NK-92 (cell line): ENCODE data around the gene CPNE5.
"Not testable (repeated sequence)": the region's sequence is repeated elsewhere in the genome, so short reads cannot be mapped to it uniquely, and the experiment has no call there.

Experiments
- DNase-seq: peaks from one replicate; lab custom pipeline; 2025; ENCODE audit not compliant: unreplicated experiment; lab: John Stamatoyannopoulos, UW

Gene CPNE5

DNA sequence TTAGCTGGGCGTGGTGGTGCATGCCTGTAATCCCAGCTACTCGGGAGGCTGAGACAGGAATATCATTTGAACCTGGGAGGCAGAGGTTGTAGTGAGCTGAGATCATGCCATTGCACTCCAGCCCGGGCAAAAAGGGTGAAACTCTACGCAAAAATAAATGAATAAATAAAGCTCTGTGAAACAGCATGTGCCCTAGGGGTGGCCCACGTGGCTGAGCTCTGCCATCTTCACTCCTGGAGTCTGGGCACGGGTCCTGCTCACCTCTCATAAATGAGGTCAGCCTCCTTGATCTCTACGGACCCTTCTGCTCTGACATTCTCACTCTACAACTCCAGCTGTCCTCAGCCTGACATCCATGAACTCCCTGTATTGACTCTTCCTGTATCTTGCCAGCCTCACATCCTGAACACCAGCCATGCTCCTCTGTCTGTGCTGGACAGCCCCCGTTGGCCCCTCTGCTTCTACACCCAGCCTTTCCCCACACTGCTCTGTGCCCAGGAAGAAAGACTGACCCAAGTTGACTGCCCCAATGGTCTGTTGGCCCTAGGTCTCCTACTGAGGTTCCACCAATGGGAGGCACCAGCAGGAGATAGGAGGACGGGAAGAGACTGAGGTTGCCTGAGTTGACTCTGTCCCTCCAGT lies 21.9 kb downstream of the CPNE5 start:
- no peak for DNase-seq

DNA sequence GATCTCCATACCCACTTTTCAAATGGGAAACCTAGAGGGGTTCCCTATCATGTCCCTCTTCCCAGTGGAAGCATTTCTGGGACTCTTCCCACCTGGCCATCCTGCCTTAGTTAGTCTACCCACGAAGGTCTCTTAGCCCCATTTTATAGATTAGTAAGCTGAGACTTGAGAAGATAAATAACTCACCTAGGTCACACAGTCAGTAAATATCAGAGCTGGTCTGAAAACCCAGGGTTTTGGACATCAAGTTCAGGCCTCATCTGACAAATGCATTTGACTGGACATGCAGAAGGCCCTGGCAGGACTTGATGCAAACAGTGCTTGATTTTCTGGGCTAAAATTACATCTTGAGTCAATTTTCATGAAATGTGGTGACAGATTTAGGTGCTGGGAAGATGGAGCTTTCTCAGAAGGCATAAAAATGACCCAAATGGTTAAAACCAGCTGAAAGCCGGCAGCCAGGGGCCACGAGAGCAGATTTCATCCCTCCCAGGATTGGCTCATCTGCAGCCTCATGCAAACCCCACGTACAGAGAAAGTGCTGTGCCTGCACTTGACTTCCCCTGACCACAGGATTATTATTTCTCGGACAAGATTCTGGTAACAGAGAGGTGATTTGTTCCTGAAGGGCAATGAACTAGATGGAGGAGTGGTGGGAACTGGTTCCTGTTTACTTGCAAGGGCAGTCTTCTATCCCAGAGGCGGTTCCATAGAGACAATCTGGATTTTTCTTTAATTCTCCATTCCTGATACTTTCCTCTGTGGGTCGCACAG lies 23.1 kb downstream of the CPNE5 start:
- no peak for DNase-seq

DNA sequence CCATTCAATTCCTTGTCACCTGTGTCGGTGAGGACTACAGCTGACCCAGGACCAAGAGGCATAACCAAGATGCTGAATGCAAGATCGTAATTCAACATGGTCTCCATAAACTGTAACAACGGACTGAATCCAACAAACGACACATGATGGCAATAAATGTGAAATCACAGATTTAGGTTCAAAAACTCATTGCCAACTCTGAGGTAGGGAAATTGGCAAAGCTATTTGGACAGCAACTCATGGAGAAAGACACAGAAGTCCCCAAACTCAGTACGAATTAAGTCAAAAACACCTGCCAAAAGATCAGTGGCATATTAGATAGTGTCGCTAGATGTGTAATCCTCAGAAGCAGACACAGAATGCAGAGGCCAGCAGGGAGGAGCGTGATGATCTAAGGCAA lies 25.0 kb downstream of the CPNE5 start:
- no peak for DNase-seq

DNA sequence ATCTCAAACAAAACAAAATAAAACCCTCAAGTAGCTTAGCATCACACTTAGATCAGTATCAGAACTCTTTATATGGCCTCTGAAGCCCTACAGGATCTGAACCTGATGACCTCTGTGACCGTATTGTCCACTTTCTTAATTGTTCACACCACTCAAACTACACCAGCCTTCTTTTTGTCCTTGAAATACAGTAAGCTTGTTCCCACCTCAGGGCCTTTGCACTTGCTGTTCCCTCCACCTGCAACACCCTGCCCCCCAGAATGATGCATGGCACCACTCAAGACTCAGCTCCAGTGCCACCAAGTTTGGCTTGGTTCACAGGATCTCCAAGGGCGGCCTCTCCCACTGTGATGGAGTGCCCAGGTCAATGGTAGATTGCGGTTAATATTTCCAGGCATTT lies 25.7 kb downstream of the CPNE5 start:
- DNase-seq = no peak

DNA sequence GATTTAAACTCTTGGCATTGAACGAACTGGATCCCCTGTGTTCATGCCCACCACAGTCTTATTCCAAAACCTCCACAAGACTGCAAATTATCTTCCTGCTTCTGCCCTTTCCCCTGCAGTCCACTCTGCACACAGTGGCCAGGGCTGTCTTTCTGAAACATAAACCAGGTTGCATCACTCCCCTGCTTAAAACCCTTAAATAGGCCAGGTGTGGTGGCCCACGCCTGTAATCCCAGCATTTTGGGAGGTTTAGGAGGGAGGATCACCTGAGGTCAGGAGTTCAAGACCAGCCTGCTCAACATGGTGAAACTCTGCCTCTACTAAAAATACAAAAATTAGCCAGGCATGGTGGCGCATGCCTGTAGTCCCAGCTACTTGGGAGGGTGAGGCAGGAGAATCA lies 26.2 kb downstream of the CPNE5 start:
- not testable (repeated sequence) for DNase-seq

DNA sequence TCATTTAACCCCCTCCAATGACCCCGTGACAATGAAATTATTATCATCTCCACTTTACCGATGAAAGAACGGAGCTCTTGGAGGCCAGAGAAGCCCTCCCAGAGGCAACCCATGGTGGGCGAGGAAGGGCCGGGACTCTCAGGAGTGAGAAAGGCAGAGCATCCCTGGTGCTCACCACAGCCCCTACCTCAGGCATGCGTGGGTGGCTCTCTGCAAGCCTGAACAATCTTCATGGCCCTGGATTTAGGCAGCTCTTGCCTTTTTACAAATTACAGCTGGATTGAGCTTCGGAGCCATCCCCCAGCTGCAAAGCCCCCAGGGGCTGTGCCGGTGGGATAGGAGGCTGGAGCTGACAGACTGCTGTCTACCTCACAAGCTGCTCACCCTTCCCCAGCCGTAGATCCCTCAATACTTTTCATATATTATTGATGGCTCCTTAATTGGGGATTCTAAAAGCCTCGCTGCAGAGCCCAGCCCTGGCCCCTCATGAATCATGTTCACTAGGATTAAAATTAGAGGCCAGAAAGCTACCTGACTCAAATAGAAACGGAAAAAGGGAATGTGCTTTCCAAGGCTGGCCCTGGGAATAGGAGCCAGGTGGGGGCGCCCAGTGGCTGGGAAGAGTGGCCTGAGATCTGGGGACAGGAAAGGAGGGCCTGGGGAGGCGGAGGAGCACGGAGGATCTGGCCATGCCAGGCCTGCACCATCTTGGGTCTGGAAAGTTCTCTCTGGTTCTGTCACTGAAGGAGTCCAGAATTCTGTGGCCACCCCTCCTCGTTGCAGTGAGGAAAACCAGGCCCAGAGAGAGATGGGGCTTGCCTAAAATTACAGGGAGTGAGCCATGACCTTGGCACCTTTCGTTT lies 29.1 kb downstream of the CPNE5 start:
- no peak for DNase-seq

DNA sequence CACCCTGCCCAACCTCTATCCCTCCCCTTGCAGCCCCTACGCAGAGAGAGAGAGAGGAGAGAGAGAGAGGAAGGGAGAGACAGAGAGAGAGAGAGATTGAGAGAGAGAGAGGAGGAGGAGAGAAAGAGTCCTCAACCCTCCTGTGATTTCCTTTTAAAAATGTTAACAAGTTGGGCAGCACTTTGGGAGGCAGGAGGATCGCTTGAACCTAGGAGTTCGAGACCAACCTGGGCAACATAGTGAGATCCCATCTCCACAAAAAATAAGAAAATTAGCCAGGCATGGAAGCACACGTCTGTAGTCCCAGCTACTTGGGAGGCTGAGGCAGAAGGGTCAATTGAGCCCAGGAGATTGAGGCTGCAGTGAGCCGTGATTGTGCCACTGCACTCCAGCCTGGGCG lies 30.1 kb downstream of the CPNE5 start:
- no peak for DNase-seq

DNA sequence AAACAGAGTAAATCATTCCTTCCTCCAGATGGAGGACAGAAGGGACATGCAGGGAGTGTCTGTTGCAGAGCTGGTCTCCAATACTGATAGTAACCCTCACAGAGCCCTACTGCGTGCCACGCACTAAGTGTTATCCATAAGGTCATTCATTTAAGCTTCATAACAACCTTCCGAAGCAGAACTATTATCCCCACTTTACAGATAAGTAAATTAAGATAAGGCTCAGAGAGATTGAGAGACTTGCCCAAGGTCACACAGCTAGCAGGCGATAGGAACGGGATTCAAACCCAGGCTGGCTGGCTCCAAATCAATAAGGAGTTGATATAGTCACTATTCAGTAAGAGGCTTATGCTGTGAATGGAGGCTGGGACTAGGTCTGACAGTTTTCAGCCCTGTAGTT lies 30.6 kb downstream of the CPNE5 start:
- no peak for DNase-seq

DNA sequence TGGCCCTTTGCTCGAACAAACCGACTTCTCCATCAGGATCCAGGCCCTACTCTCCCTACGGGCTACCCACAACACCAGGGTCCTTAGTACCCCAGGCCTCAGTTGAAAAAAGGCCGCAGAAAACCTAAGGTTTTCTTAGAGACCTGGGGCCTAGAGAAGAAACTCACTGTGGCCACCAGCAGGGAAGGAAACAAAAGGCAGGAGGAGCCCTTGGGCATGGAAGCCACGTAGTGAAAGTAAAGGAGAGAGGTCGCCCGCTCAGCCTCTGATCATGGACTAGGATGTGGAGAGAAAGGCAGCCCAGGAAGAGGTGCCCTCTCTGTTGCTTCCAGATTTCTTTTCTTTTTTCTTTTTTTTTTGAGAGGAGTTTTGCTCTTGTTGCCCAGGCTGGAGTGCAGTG lies 31.5 kb downstream of the CPNE5 start:
- no peak for DNase-seq

DNA sequence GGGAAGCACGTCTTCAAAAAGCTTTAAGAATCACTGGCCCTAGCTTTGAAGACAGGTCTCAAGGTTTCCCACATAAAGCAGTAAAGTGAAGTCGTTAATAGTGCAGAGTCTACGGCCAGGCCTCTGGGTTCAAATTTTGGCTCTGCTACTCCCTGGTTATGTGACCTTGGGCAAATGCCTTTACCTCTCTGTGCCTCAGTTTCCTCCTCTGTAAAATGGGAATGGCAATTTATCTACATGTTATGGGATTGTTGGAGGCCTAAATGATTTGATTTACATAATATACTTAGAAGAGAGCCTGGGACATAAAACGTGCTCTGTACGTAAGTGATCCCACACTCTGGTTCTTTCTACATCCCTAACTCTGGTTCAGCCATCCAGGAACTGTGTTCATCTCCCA lies 32.1 kb downstream of the CPNE5 start:
- no peak for DNase-seq

DNA sequence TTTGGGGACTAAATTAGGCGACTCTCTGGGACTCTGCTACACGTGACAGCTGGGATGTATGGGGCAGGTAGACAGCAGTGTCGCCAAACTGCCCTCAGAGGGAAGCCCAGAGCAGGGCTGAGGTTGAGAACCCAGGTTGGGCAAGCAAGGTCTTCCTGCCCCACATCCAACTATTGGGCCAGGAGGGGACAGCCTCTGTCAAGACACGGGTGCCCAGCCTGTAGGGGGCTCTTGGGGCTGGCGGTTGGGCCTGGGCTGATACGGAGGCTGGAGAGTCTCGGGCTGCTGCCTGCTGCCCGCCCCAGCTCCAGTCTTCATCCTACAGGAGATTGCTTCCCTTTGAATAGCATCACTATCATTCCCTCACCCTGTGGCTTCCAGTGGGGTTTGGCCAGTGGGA lies 33.3 kb downstream of the CPNE5 start:
- DNase-seq = no peak

DNA sequence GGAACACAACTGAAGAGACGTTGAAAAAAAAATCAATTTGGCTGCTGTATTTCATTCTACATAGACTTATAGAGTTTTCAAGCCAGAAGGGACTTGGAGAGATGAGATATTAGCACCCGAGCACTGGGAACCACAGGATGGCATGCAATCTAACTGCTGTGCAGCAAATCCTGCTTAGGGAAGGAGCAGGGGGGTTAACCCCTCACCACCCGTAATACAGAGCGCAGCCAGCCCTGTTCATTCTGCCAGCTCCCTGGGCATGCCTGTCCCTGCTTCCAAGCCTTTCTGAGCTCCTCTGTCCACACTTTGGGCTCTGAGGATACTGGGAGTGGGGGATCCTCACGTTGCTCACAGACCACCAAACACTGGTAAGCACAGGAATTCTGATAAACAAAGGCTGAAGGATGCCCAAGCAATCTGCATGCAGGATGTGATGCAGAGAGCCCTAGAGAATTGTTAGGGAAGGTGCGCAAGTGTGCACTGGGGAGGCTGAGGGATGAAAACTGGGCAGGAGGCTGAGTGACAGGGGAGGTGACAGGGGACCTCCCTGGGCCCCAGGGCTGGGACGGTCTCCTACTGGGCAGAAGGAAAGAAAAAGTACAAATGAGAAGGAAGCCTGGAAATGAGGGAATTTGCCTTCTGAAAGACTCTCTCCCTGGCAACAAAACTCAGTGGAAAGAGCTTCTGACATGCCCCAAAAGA lies 34.0 kb downstream of the CPNE5 start:
- no peak for DNase-seq

DNA sequence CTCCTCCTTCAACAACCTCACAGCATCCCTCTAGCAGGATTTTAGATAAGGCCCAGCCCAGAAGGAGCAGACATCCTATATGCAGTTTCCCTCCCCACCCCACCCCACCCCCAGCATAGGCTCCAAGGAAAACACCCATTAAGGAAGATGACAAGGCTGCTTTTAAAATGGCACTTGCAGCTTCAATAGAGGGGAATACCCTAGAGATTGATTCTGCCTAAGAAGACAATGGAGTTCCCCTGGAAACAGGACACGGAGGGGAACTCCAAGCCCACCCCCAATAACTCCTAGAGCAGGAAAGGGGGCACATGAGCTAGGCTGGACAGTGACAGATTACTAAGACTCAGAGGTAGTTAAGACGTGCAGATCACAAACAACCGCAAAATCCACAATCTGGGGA lies 34.7 kb downstream of the CPNE5 start:
- DNase-seq = no peak

DNA sequence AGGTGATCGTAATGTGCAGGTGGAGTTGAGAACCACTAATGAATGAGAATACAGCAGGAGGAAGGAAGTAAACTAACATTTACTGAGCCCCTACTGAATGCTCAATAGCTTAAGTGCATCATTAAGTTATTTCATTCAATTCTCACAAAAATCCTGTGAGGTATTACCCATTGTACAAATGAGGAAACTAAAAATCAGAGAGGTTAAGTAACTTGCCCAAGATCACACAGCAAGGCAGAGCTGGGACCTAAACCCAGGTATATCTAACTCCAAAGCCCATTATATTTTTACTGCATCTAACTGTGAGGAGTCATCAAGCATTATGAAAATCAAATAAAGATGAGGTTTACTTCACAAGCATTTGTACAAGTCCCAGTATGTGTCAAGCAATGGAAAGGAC lies 35.3 kb downstream of the CPNE5 start:
- DNase-seq = no peak

DNA sequence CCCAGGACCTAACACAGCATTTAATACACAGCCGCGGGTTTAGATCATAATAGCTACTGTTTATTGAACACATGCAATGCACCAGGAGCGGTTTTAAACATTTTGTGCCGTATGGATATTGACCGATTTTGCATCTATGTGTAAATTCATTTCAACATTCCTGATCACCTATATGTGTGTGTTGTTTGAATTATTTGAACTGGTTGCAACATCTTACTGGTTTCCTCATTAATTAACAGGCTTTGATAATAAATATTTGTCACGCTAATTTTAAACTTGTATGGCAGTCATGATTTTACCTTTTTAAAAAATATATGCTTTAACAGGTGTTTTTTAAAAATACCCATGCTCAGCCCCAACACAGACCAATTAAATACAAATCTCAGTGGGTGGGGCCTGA lies 35.8 kb downstream of the CPNE5 start:
- DNase-seq = no peak

DNA sequence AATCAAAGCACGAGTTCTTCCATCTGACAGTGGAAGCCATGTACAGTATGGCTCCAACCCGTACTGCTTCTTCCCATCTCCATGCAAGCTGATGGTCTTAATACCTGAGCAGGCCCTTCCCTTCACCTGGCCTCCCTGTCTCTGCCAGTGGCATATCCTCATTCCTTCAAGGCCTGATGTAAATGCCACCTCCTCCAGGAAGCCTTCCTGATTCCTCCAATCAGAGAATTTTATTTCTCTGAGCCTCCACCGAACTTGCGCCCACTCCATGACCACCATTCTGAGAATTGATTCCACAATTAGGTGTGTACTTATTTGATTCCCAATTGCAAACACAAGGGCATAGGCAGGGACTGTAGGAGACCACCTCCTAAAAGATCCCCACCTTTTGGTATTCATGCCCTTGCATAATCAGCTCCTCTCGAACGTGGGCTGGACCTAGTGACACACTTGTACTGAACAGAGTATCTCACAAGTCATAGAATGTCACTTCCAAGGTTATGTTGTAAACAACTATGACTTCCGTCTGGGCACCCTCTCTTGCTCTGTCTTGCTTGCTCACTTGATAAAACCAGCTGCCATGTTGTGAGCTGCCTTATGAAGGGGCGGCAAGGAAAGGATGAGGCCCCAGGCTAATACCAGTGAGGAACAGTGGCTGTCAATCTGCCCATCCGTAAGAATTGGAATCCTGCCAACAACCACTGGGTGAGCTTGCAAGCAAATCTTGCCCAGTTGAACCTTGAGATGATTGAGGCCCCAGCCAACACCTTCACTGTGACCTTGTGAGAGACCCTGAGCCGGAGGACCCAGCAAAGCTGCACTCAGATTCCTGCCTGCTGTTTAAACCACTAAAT lies 38.8 kb downstream of the CPNE5 start:
- DNase-seq = no peak

DNA sequence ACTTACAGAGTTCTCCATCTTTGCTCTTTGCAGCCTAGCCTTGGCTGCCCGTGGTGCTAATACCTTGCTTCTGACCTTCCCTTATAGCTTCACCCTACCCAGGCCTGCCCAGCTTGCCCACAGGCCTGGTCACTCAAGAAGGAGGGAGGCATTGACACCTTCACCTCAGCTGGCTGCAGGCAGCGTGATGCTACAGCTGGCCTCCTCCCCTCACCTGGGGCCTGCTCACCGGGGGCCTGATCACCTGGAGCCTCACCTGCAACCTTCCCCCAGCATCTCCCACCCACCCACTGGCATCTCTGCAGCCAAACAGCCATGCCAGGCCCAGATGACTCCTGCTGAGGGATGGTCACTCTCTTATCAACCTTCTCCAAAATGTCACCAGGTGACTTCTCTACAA lies 40.4 kb downstream of the CPNE5 start:
- no peak for DNase-seq

DNA sequence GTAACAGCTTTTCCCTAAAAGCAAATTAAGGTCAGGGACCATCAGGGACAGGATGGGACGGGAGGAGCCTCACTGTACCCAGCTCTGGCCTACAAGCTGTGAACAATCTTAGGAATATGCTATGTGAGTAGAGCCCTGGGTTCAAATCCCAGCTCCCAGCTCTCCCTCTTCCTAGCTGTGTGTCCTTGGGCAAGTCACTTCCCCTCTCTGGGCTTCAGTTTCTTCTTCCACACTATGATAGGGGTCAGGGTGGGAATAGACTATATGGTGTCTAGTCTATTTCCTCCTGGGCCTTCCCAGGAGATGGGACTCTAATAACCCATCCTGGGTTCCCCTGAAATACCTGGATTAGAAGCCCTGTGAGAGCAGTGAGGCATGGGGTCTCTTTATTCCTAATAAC lies 41.6 kb downstream of the CPNE5 start:
- no peak for DNase-seq

DNA sequence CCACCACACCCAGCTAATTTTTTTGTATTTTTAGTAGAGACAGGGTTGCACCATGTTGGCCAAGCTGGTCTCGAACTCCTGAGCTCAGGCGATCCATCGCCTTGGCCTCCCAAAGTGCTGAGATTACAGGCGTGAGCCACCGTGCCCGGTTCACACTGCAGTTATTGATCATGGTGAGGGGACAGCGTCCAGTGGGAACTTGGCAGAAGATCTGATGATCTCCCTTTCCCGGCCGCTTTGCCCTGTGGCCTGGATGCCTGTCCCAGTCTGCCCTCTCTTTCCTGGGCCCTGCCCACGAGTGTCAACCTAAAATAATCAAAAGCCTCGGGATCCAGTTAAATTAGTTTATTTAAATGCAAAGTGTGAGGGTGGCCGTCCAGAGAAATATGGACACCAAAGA lies 42.2 kb downstream of the CPNE5 start:
- no peak for DNase-seq

DNA sequence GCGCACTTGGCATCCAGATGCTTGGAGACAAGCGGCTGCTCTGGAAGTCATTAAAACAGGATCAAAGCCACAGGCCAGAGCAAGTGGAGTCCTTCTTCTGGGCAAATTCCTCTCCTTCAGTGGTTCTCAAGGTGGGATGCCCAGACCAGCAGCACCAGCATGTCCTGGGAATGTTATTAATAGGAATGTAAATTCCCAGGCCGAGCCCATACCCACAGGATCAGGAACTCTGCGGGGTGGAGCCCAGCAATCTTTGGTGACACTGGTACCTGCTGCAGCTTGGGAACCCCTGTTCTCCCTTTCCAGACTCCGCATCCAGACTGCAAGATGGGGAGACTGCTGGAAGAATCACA lies 44.6 kb downstream of the CPNE5 start:
- DNase-seq = no peak
